ENCODE data around the gene MYH7B.

MYH7B gene

DNA sequence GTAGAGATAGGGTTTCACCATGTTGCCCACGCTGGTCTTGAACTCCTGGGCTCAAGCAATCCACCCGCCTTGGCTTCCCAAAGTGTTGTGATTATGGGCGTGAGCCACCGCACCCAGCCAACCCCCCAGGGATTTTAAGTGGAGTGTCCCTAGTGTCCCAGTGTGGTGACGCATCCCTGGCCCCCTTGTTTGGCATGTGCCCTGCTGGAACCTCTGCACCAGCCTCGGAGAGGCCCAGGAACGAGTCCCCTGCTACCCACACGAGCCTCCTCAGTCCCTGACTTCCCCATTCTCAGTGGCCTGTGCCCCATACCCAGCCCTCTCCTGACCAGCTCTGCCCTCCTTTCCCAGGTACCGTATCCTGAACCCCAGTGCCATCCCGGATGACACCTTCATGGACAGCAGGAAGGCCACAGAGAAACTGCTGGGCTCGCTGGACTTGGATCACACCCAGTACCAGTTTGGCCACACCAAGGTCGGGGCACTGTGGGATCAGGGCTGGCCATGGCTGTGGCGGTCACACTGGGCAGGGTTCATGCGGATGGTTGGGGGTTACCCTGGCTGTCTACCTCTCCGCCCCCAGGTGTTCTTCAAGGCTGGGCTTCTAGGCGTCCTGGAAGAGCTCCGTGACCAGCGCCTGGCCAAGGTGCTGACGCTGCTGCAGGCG lies 37.2 kb downstream of the MYH7B start:
- DNase-seq, result no peak

DNA sequence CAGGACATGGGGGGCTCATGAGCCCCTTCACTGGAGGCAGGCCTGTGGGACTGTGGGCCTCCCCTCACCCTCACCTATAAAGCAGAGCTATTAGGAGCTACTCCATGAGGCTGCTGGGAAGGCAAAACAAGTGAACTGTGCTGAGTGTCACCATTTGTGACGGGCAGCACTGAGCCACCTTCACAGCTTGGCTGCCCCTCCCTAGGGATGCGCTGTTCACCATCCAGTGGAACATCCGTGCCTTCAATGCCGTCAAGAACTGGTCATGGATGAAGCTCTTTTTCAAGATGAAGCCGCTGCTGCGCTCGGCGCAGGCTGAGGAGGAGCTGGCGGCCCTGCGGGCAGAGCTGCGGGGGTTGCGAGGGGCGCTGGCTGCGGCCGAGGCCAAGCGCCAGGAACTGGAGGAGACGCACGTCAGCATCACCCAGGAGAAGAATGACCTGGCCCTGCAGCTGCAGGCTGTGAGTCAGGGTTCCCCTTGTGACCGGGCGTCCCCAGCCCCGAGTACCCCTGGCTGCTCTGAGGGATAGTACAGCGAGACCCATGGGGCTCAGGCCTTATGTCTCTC lies 38.4 kb downstream of the MYH7B start:
- DNase-seq, result no peak

DNA sequence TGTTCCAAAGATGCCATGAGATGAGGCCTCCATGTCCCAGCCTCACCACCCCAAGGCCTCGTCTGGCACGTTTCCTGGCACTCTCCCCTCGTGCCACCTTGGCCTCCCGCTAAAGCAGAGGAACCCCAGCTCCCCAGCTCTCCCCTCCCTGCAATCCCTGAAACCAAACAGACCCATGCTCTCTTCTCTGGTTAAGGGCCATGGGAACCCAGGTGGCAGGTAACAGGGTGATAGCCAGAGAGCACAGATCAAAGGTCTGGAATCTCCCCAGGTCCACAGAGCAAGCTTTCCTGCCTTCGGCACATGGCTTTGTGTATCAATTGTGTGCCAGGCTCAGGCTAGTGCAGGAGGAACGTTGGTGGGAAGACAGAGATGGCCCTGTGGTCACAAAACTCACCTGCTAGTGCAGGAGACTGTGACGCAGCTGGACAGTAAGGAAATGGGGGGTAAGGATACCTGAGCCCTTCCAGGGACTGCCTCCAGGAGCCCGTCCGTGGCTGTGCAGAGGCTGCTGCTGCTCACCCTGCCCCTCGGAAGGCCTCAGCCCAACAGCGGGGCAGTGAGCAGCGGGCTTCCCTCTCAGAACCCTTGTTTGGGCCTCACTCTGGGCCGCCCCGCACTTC lies 39.0 kb downstream of the MYH7B start:
- no peak for DNase-seq

DNA sequence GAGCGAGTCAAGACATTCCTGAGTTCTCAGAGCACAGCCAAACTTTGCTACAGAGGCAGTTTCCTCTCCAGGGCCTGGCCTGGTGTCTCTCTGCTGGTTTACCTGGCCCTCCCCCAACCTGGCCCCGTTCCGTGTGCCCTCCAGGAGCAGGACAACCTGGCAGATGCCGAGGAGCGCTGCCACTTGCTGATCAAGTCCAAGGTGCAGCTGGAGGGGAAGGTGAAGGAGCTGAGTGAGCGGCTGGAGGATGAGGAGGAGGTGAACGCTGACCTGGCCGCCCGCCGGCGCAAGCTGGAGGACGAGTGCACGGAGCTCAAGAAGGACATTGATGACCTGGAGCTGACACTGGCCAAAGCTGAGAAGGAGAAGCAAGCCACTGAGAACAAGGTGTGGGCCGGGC lies 39.5 kb downstream of the MYH7B start:
- DNase-seq, result no peak

DNA sequence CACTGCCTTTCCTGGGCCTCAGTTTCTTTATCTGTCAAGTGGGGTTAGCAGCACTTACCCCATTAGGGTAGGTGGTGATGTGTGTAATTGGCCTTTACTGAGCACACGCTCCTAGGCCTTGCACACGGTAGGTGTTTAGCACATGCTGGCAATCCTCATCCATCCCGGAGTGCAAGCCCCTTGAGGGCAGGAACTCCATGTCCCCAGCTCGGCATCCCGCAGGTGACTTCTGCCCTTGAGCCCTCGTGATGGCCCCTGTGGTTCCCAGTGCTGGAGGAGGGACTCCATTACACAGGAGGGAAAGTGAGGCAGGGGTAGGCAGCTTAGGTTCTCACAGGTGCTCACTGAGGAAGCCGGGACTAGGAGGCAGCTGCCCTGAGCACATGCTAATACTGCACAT lies 40.0 kb downstream of the MYH7B start:
- no peak for DNase-seq

DNA sequence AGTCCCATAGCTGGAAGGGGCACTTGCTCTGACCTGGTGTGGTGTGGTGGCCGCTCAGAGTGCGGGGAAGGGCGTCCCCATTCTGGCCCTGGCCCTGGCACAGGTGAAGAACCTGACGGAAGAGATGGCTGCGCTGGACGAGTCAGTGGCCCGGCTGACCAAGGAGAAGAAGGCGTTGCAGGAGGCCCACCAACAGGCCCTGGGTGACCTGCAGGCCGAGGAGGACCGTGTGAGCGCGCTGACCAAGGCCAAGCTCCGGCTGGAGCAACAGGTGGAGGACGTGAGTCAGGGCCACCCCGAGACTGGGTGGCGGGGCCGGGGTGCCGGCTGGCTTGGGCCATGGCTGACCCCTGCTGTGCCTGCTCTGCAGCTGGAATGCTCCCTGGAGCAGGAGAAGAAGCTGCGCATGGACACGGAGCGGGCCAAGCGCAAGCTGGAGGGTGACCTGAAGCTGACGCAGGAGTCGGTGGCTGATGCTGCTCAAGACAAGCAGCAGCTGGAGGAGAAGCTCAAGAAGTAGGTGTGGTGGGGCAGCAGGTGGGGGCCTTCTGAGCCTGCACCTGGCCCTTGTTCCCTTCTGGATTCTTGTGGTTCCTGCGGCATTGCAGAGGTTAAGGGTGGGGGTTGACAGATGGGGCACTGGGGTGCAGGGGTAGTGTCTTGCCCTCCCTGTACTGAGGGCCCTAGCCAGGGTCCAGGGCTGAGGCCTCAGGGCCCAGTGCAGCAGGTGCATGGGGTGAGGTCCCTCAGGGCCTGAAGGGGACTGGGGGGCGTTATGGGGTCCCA lies 40.8 kb downstream of the MYH7B start:
- DNase-seq, result no peak

DNA sequence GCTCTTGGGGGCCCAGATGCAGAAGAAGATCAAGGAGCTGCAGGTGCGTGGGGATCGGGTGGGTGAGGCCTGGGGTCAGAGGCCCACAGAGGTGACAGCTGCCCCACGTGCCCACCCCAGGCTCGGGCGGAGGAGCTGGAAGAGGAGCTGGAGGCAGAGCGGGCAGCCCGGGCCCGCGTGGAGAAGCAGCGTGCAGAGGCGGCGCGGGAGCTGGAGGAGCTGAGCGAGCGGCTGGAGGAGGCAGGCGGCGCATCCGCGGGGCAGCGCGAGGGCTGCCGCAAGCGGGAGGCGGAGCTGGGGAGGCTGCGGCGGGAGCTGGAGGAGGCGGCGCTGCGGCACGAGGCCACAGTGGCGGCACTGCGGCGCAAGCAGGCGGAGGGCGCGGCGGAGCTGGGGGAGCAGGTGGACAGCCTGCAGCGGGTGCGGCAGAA lies 41.5 kb downstream of the MYH7B start:
- DNase-seq, result no peak

DNA sequence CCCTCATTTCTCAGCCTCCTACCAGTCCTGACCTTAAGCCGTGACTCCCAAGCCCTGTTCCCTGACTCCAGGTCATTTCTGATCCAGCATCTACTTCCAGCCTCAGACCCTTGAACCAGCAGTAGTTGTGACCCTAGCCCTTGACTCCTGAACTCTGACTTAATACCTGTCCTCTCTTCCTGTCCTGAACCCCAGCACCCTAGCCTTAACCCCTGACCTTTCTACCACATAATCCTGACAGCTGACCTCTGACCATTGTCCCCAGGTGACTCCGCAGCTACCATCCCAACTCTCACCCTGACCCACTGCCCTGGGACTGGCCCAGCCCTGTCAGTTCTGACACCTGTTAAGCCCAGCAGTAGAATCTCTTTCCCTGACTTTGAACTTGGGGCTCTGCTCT lies 42.1 kb downstream of the MYH7B start:
- DNase-seq, result no peak

DNA sequence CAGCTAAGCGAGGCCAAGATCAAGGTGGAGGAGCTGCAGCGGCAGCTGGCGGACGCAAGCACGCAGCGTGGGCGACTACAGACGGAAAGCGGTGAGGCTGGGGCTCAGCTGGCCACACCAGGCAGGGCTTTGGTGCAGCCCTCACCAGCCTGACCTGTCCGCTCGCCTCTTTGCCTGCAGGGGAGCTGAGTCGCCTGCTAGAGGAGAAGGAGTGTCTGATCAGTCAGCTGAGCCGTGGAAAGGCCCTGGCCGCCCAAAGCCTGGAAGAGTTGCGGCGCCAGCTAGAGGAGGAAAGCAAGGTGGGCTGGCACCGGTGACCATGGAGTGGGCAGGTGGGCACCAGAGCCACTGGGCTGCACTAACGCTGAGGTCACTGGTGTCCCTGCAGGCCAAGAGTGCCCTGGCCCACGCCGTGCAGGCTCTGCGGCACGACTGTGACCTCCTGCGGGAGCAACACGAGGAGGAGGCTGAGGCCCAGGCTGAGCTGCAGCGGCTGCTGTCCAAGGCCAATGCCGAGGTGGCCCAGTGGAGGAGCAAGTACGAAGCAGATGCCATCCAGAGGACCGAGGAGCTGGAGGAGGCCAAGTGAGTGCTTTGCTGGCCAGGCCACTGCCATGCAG lies 42.8 kb downstream of the MYH7B start:
- DNase-seq, result no peak

DNA sequence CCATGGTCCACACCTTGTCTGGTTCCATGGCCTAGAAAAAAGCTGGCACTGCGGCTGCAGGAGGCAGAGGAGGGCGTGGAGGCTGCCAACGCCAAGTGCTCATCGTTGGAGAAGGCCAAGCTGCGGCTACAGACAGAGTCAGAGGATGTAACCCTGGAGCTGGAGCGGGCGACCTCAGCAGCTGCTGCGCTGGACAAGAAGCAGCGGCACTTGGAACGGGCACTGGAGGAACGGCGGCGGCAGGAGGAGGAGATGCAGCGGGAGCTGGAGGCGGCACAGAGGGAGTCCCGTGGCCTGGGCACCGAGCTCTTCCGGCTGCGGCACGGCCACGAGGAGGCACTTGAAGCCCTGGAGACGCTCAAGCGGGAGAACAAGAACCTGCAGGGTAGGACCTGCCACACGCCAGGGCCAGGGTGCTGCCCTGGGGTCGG lies 43.4 kb downstream of the MYH7B start:
- DNase-seq, result no peak

DNA sequence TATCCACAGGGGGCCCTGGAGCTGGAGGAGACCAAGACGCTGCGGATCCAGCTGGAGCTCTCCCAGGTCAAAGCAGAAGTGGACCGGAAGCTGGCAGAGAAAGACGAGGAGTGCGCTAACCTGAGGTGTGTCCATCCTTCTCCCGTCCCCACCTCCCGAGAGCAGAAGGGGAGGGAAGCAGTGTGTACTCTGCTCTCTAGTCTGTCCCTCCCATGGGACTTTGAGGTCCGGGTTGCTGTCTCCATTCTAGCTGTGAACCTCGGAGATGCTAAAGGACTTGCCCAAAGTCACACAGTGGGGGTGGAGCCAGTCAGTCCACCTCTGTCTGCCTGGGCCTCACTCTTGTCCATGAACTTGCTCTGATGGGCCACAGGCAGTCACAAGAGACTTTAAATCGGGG lies 44.1 kb downstream of the MYH7B start:
- DNase-seq, result no peak

DNA sequence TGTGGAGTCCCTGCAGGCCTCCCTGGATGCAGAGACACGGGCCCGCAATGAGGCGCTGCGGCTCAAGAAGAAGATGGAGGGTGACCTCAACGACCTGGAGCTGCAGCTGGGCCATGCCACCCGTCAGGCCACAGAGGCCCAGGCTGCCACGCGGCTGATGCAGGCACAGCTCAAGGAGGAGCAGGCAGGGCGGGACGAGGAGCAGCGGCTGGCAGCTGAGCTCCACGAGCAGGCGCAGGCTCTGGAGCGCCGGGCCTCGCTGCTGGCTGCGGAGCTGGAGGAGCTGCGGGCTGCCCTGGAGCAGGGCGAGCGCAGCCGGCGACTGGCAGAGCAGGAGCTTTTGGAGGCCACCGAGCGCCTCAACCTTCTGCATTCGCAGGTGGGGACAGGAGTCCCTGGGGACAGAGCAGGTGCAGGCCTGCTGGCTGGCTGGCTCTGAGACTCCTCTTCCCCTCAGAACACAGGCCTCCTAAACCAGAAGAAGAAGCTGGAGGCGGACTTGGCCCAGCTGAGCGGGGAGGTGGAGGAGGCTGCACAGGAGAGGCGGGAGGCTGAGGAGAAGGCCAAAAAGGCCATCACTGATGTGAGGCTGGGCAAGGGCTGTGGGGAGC lies 44.7 kb downstream of the MYH7B start:
- no peak for DNase-seq

DNA sequence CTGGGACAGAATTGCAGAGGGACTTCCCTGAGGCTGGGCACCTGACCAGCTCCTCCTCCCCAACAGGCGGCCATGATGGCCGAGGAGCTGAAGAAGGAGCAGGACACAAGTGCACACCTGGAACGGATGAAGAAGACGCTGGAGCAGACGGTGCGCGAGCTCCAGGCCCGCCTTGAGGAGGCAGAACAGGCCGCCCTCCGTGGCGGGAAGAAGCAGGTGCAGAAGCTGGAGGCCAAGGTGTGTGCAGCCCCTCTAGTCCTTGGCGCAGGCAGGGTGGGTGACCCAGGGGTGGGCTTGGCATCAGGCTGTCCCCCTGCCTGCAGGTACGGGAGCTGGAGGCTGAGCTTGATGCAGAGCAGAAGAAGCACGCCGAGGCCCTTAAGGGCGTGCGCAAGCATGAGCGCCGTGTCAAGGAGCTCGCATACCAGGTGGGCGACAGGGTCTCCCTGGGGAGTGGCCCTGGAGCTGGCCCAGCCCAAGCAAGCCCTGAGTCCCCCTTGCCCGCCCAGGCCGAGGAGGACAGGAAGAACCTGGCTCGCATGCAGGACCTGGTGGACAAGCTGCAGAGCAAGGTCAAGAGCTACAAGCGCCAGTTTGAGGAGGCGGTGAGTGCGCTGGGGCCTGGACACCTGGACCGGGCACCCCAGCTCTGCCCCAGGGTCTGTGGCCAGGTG lies 45.4 kb downstream of the MYH7B start:
- DNase-seq, result no peak

DNA sequence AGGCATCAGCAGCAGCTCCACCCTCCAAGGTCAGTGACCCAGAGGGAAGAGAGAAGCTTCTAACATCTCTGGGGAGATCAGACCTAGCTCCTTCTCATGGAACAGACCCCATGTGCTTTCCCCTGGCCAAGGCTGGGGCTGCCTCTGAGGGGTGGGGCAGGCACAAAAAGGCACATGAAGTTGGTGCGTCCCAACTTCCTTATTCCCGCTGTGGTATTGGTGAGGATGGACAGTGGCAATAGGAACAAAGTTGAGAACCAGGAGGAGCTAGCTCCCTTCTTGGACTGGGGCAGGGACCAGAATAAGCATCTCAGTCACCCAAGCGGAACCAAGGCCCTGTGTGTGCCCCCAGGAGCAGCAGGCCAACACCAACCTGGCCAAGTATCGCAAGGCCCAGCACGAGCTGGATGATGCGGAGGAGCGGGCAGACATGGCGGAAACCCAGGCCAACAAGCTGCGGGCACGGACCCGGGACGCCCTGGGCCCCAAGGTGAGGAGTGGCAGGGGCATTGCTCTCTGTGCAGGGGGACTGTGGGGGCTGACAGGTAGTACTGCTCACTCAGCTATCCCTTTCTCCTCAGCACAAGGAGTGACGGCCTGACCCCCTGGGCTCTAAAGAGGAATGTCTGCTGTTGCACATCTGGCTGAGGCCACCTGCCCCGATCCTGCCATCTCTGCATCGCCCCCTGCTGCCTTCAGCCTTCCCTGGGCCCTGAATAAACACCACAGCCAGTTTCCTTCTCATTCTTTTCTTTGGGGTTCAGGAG lies 46.1 kb downstream of the MYH7B start:
- no peak for DNase-seq

DNA sequence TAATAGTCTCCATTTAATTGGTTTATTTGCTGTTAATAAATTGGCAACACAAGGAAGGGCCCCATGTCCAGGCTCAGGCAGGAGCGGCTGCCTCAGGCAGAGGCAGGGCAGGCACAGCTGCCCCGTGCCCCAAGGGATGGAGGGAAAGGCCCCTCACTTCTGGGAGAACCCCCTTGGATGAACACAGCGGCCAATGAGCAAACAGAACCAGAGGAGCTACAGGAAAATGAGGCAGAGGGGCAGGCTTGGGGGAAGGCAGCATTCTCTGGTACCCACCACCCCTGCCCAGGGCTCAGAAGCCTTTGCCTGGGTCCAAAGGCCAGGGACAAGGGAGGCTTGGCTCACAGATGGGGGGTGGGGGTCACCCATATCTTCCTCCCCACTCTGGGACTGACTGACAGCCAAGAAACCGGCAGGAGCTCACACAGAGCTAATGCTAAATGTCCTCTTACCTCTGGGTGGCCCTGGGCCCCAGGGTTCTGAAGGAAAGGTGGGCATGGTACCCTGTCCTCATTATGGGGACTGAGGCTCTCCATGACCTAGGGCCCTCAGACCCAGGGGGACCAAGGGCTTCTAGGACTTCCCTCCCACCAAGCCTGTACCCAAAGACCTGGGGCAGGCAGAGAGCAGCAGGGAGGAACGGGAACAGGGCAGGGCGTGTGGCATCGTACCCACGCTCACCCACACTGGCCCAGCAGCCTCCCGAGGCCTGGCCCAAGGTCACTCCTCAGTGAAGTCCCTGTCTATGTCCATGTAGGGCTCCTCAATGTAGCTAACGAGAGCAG lies 47.0 kb downstream of the MYH7B start:
- no peak for DNase-seq

DNA sequence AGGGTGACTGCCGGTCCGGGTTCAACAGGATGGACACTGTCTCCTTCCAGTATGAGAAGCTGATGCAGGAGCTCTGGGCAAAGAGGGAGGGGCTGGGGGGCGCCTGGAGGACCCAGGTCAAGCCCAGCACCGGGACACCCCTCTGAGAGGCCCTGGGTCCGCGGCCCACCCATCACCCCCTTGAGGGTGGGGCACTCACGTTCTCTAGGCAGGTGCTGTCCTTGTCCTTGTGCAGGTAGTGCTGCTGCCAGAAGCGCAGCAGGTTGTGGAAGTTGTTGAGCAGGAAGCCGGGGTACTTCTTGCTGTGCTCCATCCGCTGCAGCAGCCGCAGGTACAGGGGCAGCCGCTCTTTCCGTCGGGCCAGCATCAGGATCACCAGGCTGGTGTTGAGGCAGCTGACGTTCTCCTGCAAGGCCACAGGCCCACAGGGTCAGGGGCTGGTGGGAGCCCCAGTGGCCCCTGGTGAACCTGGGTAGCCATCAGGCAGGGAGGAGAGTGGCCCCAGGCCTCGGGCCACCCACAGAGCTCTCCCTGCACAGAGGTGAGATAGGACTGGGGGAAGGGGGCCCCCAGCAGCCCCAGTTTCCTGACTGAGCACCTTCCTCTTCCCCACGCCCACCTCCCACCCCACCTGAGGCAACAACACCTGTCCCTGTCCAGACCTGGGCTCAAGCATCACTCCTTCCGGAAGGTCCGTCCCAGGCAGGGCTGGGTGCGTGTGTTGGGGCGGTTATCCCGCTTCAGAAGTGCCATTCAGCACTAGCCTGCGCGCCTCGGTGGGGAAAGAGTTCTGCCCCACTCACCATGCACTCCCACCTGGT lies 47.8 kb downstream of the MYH7B start:
- no peak for DNase-seq

DNA sequence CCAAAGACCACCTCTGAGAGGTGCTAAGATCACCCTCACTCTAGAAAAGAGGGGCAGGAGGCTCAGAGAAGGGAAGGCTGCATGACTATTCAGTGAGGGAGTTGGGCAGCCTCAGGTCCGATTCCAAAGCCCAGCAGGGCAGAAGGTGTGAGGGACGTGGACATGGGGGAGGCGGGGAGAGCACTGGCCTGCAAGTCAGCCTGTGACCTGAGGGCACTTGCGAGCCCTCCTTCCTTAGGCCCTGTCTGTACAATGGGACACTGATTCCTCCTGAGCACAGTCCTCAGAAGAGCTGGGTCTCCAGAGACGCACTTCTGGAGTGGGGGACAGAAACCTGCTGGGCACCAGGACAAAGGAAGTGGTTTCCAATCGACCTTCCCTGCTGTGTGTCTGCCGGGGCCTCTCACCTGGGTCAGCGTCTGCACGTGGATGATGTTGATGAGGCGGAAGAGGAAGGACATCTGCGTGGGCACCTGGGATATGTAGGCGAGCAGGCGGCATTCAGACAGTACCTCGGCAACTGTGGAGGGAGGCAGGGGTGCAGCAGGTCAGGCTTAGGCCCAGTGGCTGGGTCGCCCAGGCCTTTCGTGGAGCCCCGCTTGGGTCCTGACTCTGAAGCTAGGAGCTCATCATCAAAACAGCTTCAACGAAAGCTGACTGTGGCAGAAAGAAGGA lies 48.5 kb downstream of the MYH7B start:
- DNase-seq, result no peak

DNA sequence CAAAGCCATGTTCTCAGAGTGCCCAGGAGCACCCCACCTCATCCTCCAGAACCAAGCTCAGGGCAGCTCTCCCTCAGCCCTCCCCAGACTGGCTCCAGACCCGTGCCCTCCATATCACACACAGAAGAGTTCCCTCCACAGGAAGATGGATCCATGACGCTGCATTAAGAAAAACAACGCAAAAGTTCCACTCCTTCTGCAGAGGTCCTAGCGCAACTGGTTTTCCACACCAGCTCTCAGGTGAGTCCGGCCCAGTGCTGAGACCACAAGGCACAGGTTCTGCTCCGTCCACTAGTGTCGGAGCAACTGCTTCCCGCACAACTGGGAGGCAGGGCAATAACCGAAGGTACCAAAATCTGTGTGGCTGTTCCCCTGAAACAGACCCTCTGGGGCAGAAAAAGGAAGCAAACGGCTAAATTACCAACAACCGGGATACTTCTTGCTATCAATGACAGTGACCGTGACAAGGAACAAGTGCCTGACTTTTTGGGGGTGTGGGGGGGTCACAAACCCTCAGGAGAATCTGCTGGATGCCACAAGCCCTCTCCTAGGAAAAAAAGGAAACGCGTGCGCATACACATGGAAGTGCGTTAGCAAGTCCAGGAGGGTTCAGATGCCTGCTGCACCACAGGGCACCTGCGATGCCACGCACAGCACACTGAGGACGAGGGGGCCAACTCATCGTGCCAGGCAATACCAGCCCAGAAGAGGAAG lies 49.2 kb downstream of the MYH7B start:
- DNase-seq, result no peak

All from NCI-H2081 (cell line).